Measurements from ENCODE around the gene CHN1. TPM values are rescaled to one million over a fixed set of nuclear protein-coding genes. Genes with fewer than 3 reads are reported as not detected.

CHN1 gene
- total and polyA plus RNA-seq, 2 donors, result 13.2 to 31.1 TPM

- H3K4me3 ChIP-seq (ENCODE audit: low read depth, low read length), result no peak overlapping the region
- 80% methylated on average over 7 of the region's 7 CpGs for WGBS
- no peak overlapping the region for H3K27ac ChIP-seq (ENCODE audit: low read depth)
- no peak for DNase-seq (ENCODE audit: extremely low spot score)
- H3K36me3 ChIP-seq (ENCODE audit: insufficient read depth), result no peaks in the 10 kb centered on the region
- no peaks in the 10 kb centered on the region for H3K4me1 ChIP-seq (ENCODE audit: insufficient read depth)
Measured at GRCh38 chr2:174791746-174792280, 213.4 kb downstream of the CHN1 start.

DNA sequence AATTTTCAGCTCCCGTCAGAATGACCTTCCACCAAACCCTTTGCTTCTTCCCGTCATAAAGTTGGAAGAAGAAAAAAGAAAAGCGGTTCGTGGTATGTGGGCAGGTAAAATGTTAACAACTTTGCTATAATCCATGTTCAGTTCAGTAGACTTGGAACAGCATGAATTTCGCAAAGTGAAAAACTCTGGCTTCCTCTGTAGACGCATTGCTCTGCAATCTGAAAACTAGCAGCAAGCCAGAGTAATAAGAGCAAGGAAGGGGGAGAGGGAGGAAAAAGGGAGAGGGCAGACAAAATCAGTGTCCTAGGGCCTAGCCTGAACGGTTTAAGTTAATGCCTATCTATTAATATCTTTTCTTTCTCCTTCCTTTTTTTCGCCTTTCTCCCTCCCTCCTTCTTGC lies 214.2 kb downstream of the CHN1 start:
- WGBS, result 75% methylated on average over 8 of the region's 8 CpGs
- H3K4me1 ChIP-seq (ENCODE audit: insufficient read depth), result no peaks in the 10 kb centered on the region
- DNase-seq (ENCODE audit: extremely low spot score), result no peak
- no peaks in the 10 kb centered on the region for H3K36me3 ChIP-seq (ENCODE audit: insufficient read depth)
- no peak overlapping the region for H3K4me3 ChIP-seq (ENCODE audit: low read depth, low read length)
- H3K27ac ChIP-seq (ENCODE audit: low read depth), result no peak overlapping the region

GRCh38 chr2:174789001-174789400 lies 216.2 kb downstream of the CHN1 start:
- DNase-seq (ENCODE audit: extremely low spot score), result no peak
- Histone ChIP-seq H3K27ac (ENCODE audit: low read depth) (no peak overlapping the region), H3K4me3 (ENCODE audit: low read depth, low read length) (no peak overlapping the region), H3K36me3 (ENCODE audit: insufficient read depth) (no peaks in the 10 kb centered on the region), H3K4me1 (ENCODE audit: insufficient read depth) (no peaks in the 10 kb centered on the region)
- WGBS, result 89% methylated on average over 16 of the region's 16 CpGs

GRCh38 chr2:174788291-174788929 lies 216.8 kb downstream of the CHN1 start:
- Histone ChIP-seq H3K4me1 (ENCODE audit: insufficient read depth) (no peaks in the 10 kb centered on the region), H3K4me3 (ENCODE audit: low read depth, low read length) (no peak overlapping the region), H3K36me3 (ENCODE audit: insufficient read depth) (no peaks in the 10 kb centered on the region), H3K27ac (ENCODE audit: low read depth) (no peak overlapping the region)
- DNase-seq (ENCODE audit: extremely low spot score), result no peak
- 58% methylated on average over 15 of the region's 15 CpGs for WGBS

DNA sequence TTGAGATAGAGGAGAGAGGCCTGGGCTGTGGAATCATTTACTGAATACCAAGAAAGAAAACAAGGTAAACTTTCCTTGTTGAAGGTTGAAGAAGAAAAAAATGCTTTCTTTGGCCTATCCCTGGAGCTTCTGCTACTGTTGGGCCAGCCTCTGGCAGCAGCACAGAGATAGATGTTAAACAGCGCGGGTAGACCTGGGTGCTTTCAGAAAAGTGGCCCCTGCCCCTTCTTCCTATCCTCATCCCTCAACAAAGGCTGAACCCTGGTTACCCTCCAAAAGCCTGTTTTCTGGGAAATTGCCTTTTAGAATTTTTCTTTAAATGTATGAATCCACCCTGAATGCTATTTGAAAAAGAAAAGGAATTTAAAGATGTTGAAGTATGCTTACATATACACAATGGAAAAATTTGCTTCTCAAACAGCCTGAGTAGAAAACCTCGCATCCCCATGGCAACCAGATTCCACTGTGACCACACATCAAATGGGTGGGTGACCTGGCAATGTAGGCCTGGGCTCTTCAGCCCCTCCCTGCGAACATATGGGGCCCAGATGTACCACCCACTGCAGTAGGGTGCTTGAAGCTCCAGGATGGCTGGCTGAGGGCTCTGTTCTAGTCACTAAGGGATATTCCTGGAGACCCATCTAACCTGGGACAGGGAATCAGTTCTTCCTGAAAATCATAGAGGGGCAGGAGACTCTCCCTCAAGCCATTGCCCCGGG lies 217.5 kb downstream of the CHN1 start:
- Histone ChIP-seq H3K4me3 (ENCODE audit: low read depth, low read length) (no peak overlapping the region), H3K27ac (ENCODE audit: low read depth) (no peak overlapping the region), H3K4me1 (ENCODE audit: insufficient read depth) (no peaks in the 10 kb centered on the region), H3K36me3 (ENCODE audit: insufficient read depth) (no peaks in the 10 kb centered on the region)
- 46% methylated on average over 5 of the region's 5 CpGs for WGBS
- DNase-seq (ENCODE audit: extremely low spot score), result no peak

GRCh38 chr2:174786066-174786725 lies 219.0 kb downstream of the CHN1 start:
- 87% methylated on average over 8 of the region's 8 CpGs for WGBS
- no peaks in the 10 kb centered on the region for H3K36me3 ChIP-seq (ENCODE audit: insufficient read depth)
- no peak overlapping the region for H3K27ac ChIP-seq (ENCODE audit: low read depth)
- DNase-seq (ENCODE audit: extremely low spot score), result no peak
- H3K4me1 ChIP-seq (ENCODE audit: insufficient read depth), result no peaks in the 10 kb centered on the region
- no peak overlapping the region for H3K4me3 ChIP-seq (ENCODE audit: low read depth, low read length)

DNA sequence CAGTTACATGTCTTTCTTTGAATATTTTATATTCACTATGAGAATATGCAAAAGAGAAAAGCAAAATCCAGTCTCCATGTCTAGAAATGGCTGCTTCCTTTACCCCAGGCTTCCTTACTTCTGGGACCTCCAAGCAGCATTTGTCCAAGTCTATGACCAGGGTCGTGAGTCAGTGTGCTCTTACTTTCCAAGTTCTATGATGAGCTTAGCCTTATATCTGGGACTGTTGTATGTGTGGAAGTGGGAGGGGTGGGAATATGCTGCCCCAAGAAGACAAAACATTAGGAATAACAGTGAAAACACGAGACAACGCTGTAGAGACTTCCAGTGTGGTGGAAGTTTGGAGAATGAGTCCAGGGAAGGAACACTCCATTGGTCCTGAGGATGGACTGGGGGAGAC lies 219.7 kb downstream of the CHN1 start:
- Histone ChIP-seq H3K27ac (ENCODE audit: low read depth) (no peak overlapping the region), H3K36me3 (ENCODE audit: insufficient read depth) (no peaks in the 10 kb centered on the region), H3K4me3 (ENCODE audit: low read depth, low read length) (no peak overlapping the region), H3K4me1 (ENCODE audit: insufficient read depth) (no peaks in the 10 kb centered on the region)
- DNase-seq (ENCODE audit: extremely low spot score), result no peak
- 72% methylated on average over 3 of the region's 3 CpGs for WGBS

DNA sequence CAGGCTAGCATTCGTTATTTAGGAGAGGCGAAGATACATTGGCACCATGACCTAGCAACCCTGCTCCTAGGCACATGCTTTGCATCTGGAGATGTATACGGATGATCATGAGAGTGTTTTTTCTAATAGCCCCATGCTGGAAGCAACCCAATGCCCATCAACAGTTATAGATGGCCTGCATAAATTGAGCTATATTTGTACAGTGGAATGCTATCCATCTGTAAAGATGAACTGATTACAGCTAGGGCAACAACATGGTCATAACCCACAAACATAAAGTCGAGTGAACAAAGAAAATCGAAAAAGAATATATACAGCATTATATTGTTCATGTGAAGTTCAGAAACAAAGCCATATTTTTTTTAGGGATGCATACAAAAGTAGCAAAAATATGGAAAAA lies 220.3 kb downstream of the CHN1 start:
- no peak for DNase-seq (ENCODE audit: extremely low spot score)
- Histone ChIP-seq H3K36me3 (ENCODE audit: insufficient read depth) (no peaks in the 10 kb centered on the region), H3K27ac (ENCODE audit: low read depth) (no peak overlapping the region), H3K4me3 (ENCODE audit: low read depth, low read length) (no peak overlapping the region), H3K4me1 (ENCODE audit: insufficient read depth) (no peaks in the 10 kb centered on the region)
- WGBS, result 90% methylated on average over 5 of the region's 5 CpGs

DNA sequence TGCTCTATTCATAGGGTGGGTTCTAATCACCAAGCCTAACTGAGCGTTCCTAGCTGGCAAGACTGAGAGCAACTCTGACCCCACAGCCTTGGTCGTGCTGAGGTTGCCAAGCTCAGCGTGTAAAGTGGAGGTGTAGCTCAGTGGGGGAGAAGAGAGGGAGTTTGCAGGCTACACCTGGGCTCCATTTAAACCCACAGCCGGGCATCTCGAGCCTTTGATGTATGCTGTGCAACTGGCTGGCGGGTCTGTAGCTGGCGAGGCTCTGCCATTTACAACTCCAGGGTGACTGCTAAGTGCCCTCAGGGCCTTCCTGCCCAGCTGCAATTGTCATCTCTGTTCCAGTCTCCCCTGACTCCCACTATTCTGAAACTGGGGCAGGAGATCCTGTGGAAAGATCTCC lies 220.9 kb downstream of the CHN1 start:
- WGBS, result 96% methylated on average over 7 of the region's 7 CpGs
- DNase-seq (ENCODE audit: extremely low spot score), result no peak

GRCh38 chr2:174781996-174782395 lies 223.2 kb downstream of the CHN1 start:
- Histone ChIP-seq H3K27ac (ENCODE audit: low read depth) (no peak overlapping the region), H3K4me1 (ENCODE audit: insufficient read depth) (no peaks in the 10 kb centered on the region), H3K36me3 (ENCODE audit: insufficient read depth) (no peaks in the 10 kb centered on the region), H3K4me3 (ENCODE audit: low read depth, low read length) (no peak overlapping the region)
- DNase-seq (ENCODE audit: extremely low spot score), result no peak
- 38% methylated on average over 11 of the region's 11 CpGs for WGBS

More for the DNA sequence above, 220.9 kb downstream of the CHN1 start:
- H3K4me3 ChIP-seq (ENCODE audit: low read depth, low read length), result no peak overlapping the region
- H3K27ac ChIP-seq (ENCODE audit: low read depth), result no peak overlapping the region
- H3K4me1 ChIP-seq (ENCODE audit: insufficient read depth), result no peaks in the 10 kb centered on the region
- no peaks in the 10 kb centered on the region for H3K36me3 ChIP-seq (ENCODE audit: insufficient read depth)

DNA sequence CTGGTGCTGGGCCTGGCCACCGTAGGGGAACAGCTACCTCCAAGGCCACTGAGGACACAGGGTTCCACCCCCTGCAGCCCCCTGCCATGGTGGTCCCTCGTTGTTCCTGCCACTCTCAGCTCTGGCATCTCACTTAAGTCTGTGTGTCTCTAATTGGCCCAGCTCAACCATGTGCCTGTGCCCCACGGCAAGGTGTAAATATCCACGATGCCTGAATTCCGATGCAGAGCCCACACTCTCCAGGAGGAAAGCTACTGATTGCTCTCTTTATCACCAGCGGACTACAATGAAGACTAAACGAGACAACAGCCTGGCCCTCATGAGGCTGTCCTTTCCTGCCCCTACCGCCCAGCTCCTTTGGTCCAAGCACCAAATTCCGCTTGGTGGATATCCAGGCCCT lies 223.9 kb downstream of the CHN1 start:
- no peaks in the 10 kb centered on the region for H3K4me1 ChIP-seq (ENCODE audit: insufficient read depth)
- WGBS, result 94% methylated on average over 9 of the region's 9 CpGs
- H3K4me3 ChIP-seq (ENCODE audit: low read depth, low read length), result no peak overlapping the region
- no peaks in the 10 kb centered on the region for H3K36me3 ChIP-seq (ENCODE audit: insufficient read depth)
- no peak overlapping the region for H3K27ac ChIP-seq (ENCODE audit: low read depth)
- DNase-seq (ENCODE audit: extremely low spot score), result no peak

DNA sequence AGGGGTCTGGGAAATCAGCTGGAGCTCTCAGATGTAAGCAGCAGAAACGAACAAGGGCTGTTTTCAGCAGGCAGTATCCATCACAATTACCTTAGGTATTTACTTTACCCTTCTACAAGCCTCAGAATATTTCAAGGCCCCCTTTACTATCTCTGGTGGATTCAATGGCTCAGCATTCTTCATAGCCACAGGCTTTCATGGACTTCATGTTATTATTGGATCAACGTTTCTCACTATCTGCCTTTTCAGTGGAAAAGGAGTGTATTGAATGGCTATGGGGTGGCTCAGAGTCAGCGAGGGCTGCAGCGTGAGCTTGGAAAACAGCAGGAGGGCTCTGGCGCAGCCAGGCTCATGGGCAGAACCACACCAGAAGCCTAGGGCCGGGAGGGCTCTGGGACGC lies 224.3 kb downstream of the CHN1 start:
- no peak overlapping the region for H3K4me3 ChIP-seq (ENCODE audit: low read depth, low read length)
- DNase-seq (ENCODE audit: extremely low spot score), result no peak
- WGBS, result 90% methylated on average over 7 of the region's 7 CpGs
- no peak overlapping the region for H3K27ac ChIP-seq (ENCODE audit: low read depth)
- H3K36me3 ChIP-seq (ENCODE audit: insufficient read depth), result no peaks in the 10 kb centered on the region
- no peaks in the 10 kb centered on the region for H3K4me1 ChIP-seq (ENCODE audit: insufficient read depth)

- no peak overlapping the region for H3K4me3 ChIP-seq (ENCODE audit: low read depth, low read length)
- DNase-seq (ENCODE audit: extremely low spot score), result no peak
- no peaks in the 10 kb centered on the region for H3K36me3 ChIP-seq (ENCODE audit: insufficient read depth)
- H3K27ac ChIP-seq (ENCODE audit: low read depth), result no peak overlapping the region
- WGBS, result 94% methylated on average over 5 of the region's 5 CpGs
- H3K4me1 ChIP-seq (ENCODE audit: insufficient read depth), result no peaks in the 10 kb centered on the region
Measured at GRCh38 chr2:174780191-174780840, 224.9 kb downstream of the CHN1 start.

All from urinary bladder (tissue), 4 donors.